MCF 10A (cell line): ENCODE data around the gene HMGCLL1. TPM values are rescaled to one million over a fixed set of nuclear protein-coding genes. Genes with fewer than 3 reads are reported as not detected.

ENCODE experiments used
- BruUV-seq: library from RNA; stranded (reverse); fragments of 400-500 nt; replicated peaks from 2 replicates; lab custom pipeline; 2021; lab: Mats Ljungman, UMichigan
- CTCF ChIA-PET: fragments of 300-600 bp; sonication (Branson Sonifier 250); formaldehyde crosslinking; extraction: SDS; loops from one replicate; lab custom pipeline; 2021; ENCODE audit warnings: antibody characterized with exemption, inconsistent platforms; lab: Yijun Ruan, JAX
- POLR2A ChIA-PET: fragments of 300-600, 350-650 bp; sonication (Branson Sonifier 250); formaldehyde crosslinking; extraction: SDS; loops from one replicate; lab custom pipeline; 2020; ENCODE audit warnings: antibody characterized with exemption, inconsistent platforms; lab: Yijun Ruan, JAX
- DNase-seq: peaks from one replicate; pipeline ENCODE4 v3.0.0-alpha.2; 2018; ENCODE audit not compliant: unreplicated experiment
- H3K27ac Mint-ChIP-seq: one replicate; pipeline ENCODE4 v1.8.0; 2022; ENCODE audit warnings: mild to moderate bottlenecking, low read depth, mixed read lengths; ENCODE audit not compliant: unreplicated experiment
- H3K27me3 Mint-ChIP-seq: one replicate; pipeline ENCODE4 v1.8.0; 2022; ENCODE audit warnings: mixed read lengths; ENCODE audit not compliant: insufficient read depth, unreplicated experiment
- H3K36me3 Mint-ChIP-seq: one replicate; pipeline ENCODE4 v1.8.0; 2022; ENCODE audit warnings: mild to moderate bottlenecking, moderate library complexity, mixed read lengths; ENCODE audit not compliant: insufficient read depth, unreplicated experiment
- H3K4me1 Mint-ChIP-seq: one replicate; pipeline ENCODE4 v1.8.0; 2022; ENCODE audit warnings: mixed read lengths; ENCODE audit not compliant: insufficient read depth, unreplicated experiment
- H3K4me3 Mint-ChIP-seq: one replicate; pipeline ENCODE4 v1.8.0; 2022; ENCODE audit warnings: mild to moderate bottlenecking, moderate library complexity, mixed read lengths; ENCODE audit not compliant: unreplicated experiment
- H3K9me3 Mint-ChIP-seq: one replicate; pipeline ENCODE4 v1.8.0; 2022; ENCODE audit warnings: mixed read lengths; ENCODE audit not compliant: unreplicated experiment
- intact Hi-C: fragments of 100-400 bp; cut with micrococcal nuclease; formaldehyde crosslinking; loops from 2 replicates; pipeline ENCODE4 v1.14.1; 2022
- total RNA-seq: library from RNA; stranded (reverse); gene quantifications from 2 replicates; pipeline ENCODE4 v1.2.3, GENCODE V29; 2022
- TF ChIP-seq, protein P1 (sequence below): fragments of 200-600 bp; IDR thresholded peaks from one replicate; pipeline ENCODE4 v1.8.0; 2022; ENCODE audit warnings: antibody characterized with exemption, mild to moderate bottlenecking; ENCODE audit not compliant: unreplicated experiment

The HMGCLL1 gene
- total RNA-seq, 1 experiment from 2014 or later = 0.21 TPM

DNA sequence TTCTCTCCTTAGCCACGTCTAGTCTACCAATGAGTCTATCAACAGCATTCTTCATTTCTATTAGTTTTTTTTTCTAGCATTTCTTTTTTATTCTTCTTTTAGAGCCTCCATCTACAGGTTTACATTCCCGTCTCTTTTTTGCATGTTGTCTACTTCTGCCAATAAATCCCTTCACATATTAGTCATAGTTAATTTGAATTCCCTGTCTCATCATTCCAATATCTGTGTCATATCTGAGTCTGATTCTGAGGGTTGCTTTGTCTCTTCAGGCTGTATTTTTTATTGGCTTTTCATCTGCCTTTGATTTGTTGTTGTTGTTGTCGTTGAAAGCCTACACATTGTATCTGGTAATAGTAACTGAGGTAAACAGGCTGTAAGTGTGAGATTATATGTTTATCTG is 104.6 kb downstream of the HMGCLL1 start:
- Mint-ChIP-seq H3K4me1 (peaks cover 10% of the 10 kb centered on the region), H3K4me3 (no peak overlapping the region), H3K9me3 (no peaks in the 10 kb centered on the region), H3K36me3 (no peaks in the 10 kb centered on the region), H3K27ac (no peak overlapping the region), H3K27me3 (no peaks in the 10 kb centered on the region)
- TF ChIP-seq, protein P1, sequence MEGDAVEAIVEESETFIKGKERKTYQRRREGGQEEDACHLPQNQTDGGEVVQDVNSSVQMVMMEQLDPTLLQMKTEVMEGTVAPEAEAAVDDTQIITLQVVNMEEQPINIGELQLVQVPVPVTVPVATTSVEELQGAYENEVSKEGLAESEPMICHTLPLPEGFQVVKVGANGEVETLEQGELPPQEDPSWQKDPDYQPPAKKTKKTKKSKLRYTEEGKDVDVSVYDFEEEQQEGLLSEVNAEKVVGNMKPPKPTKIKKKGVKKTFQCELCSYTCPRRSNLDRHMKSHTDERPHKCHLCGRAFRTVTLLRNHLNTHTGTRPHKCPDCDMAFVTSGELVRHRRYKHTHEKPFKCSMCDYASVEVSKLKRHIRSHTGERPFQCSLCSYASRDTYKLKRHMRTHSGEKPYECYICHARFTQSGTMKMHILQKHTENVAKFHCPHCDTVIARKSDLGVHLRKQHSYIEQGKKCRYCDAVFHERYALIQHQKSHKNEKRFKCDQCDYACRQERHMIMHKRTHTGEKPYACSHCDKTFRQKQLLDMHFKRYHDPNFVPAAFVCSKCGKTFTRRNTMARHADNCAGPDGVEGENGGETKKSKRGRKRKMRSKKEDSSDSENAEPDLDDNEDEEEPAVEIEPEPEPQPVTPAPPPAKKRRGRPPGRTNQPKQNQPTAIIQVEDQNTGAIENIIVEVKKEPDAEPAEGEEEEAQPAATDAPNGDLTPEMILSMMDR = no peak
- POLR2A ChIA-PET = no interaction called here
- peak; percentile 2 for DNase-seq
- no TSS peak for BruUV-seq
- intact Hi-C loops = no loop called here
- CTCF ChIA-PET = interaction anchor here (0.5 kb wide), 1 partner anchor 19 kb away, joined by 3 read pairs; no protein-coding TSS in a partner anchor

DNA sequence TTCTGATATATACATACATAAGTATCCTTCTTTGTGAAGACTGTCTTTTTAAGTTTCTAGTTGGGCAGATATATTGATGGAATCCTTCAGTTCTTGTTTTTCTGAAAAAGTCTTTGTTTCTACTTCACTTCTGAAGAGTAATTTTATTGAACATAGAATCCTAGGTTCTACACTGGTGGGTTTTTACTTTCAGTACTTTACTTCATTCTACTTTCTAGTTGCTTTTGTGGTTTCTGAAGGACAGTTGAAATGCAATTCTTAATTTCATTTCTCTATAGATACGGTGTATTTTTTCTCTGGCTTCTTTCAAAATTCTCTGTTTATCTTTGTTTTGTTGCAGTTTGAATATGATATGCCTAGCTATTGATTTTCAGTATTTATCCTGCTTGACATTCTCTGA is 105.3 kb downstream of the HMGCLL1 start:
- Mint-ChIP-seq H3K4me1 (peaks cover 10% of the 10 kb centered on the region), H3K27me3 (no peaks in the 10 kb centered on the region), H3K27ac (no peak overlapping the region), H3K36me3 (no peaks in the 10 kb centered on the region), H3K4me3 (no peak overlapping the region), H3K9me3 (no peaks in the 10 kb centered on the region)
- CTCF ChIA-PET = no interaction called here
- TF ChIP-seq, protein P1 = no peak
- no peak for DNase-seq
- POLR2A ChIA-PET = no interaction called here
- no TSS peak for BruUV-seq
- intact Hi-C loops = no loop called here

DNA sequence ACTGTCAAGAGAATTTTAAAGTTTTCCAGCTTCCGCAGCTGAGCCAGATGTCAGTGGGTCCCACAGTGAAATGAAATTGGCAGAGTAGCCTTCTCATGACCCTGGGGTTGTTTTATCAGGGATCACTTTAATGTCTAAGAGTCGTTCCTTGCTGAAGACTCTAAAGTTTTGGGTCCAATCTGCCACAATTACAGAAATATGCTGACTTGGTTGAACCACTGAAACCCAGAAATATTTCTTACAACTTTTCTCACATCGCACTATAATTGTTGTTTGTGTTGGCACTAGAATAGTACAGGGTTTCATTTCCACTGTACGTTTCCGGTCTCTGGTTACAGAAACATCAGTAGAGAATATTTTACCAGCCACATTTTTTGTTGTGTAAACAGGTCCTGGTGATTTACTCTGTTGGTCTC is 109.0 kb downstream of the HMGCLL1 start:
- ChIA-PET CTCF (interaction anchor here (0.7 kb wide), 1 partner anchor 484 kb away, joined by 3 read pairs; no protein-coding TSS in a partner anchor), POLR2A (no interaction called here)
- TF ChIP-seq, protein P1 = no peak
- H3K4me3 Mint-ChIP-seq = no peak overlapping the region
- H3K27ac Mint-ChIP-seq = no peak overlapping the region
- H3K9me3 Mint-ChIP-seq = no peaks in the 10 kb centered on the region
- no peaks in the 10 kb centered on the region for H3K27me3 Mint-ChIP-seq
- BruUV-seq = no TSS peak
- intact Hi-C loops = no loop called here
- peak; percentile 21 for DNase-seq
- no peaks in the 10 kb centered on the region for H3K36me3 Mint-ChIP-seq
- H3K4me1 Mint-ChIP-seq = peaks cover 9% of the 10 kb centered on the region

DNA sequence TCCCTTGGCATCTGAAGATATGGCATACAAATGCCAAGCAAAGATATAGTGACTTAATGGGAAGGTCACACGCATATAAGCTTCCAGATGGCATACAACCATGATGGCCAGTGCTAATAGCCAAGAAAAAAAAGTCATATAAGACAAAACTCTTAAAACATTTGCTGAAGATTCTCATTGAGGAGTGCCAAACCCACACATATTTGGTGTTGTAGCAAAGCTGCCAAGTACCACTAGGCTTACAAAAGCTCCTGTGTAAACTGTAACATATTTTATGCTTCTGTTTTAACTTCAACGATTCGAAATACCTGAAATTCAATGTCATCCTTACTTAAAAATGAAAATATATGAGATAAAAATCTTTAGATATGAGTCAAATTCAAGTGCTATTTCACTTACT is 123.0 kb downstream of the HMGCLL1 start:
- Mint-ChIP-seq H3K36me3 (no peaks in the 10 kb centered on the region), H3K4me3 (no peak overlapping the region), H3K27me3 (no peaks in the 10 kb centered on the region), H3K9me3 (no peaks in the 10 kb centered on the region), H3K27ac (no peak overlapping the region), H3K4me1 (no peaks in the 10 kb centered on the region)
- BruUV-seq = no TSS peak
- CTCF ChIA-PET = interaction anchor here (0.6 to 1.2 kb wide), 2 partner anchors 10 to 430 kb away, joined by 3 to 5 read pairs; no protein-coding TSS in a partner anchor
- TF ChIP-seq, protein P1 = no peak
- POLR2A ChIA-PET = interaction anchor here (2.0 kb wide), 1 partner anchor 11 kb away, joined by 7 read pairs; no protein-coding TSS in a partner anchor
- DNase-seq = no peak
- intact Hi-C loops = no loop called here
